NB4 (cell line): ENCODE data around the gene THAP3.
"Not testable (repeated sequence)": the region's sequence is repeated elsewhere in the genome, so short reads cannot be mapped to it uniquely, and the experiment has no call there.

ENCODE experiments used
- DNase-seq: peaks from one replicate; pipeline ENCODE4 v3.0.0; 2010; ENCODE audit warnings: low read depth
- H3K4me3 ChIP-seq: one replicate; pipeline ENCODE4 v1.5.1; 2011; ENCODE audit warnings: mild to moderate bottlenecking, low read depth, low read length, moderate library complexity
- CTCF ChIP-seq: IDR thresholded peaks from one replicate; pipeline ENCODE4 v1.5.1; 2012; ENCODE audit warnings: low read depth, low read length
- MAX ChIP-seq: IDR thresholded peaks from 2 replicates; pipeline ENCODE4 v1.6.1; 2011; ENCODE audit warnings: low read depth, low read length
- MYC ChIP-seq: IDR thresholded peaks from 2 replicates; pipeline ENCODE4 v1.6.1; 2011; ENCODE audit warnings: low read depth, low read length
- POLR2A ChIP-seq: IDR thresholded peaks from 2 replicates; pipeline ENCODE4 v1.6.1; 2011; ENCODE audit warnings: mild to moderate bottlenecking; ENCODE audit not compliant: insufficient read length; ENCODE audit errors: extremely low read depth

THAP3 gene

GRCh38 chr1:6599141-6599975, 25.3 kb upstream of the THAP3 start:
- TF ChIP-seq MYC (0 out of 2 replicates have a peak, but pooled peaks have one; percentile 14), MAX (peak; percentile 57; the same call in 1 of the 2 replicates), POLR2A (no peak)
- DNase-seq = peak; percentile 87
- peak overlapping the region; percentile 95 for H3K4me3 ChIP-seq

GRCh38 chr1:6599991-6600390, 24.7 kb upstream of the THAP3 start:
- H3K4me3 ChIP-seq = peak overlapping the region; percentile 95
- DNase-seq = not testable (repeated sequence)

GRCh38 chr1:6600410-6601048, 24.1 kb upstream of the THAP3 start:
- TF ChIP-seq POLR2A (peak; percentile 11), CTCF (no peak), MAX (no peak)
- DNase-seq = peak; percentile 49

GRCh38 chr1:6601049-6601922, 23.4 kb upstream of the THAP3 start:
- DNase-seq = peak; percentile 90
- H3K4me3 ChIP-seq = peak overlapping the region; percentile 95
- TF ChIP-seq MYC = peak; percentile 74; the same call in 1 of the 2 replicates
- peak; percentile 98 for TF ChIP-seq MAX
- TF ChIP-seq POLR2A = no peak

More at GRCh38 chr1:6600410-6601048, 24.1 kb upstream of the THAP3 start:
- H3K4me3 ChIP-seq = peak overlapping the region; percentile 95

- peak; percentile 21; the same call in 1 of the 2 replicates for TF ChIP-seq MYC
- peak; percentile 61; the same call in 1 of the 2 replicates for TF ChIP-seq MAX
- no peak for TF ChIP-seq POLR2A
- TF ChIP-seq CTCF = no peak
- peak; percentile 56 for DNase-seq
- H3K4me3 ChIP-seq = peak overlapping the region; percentile 95
These were observed 22.6 kb upstream of the THAP3 start for GRCh38 chr1:6601923-6602668.

GRCh38 chr1:6602669-6603237, 21.9 kb upstream of the THAP3 start, which contains the start of gene KLHL21:
Gene KLHL21, minus strand, starts transcription at chr1:6602869. Its CDS starts 52 bp downstream, at chr1:6602817.
- peak; percentile 93 for DNase-seq
- TF ChIP-seq MAX = no peak
- no peak for TF ChIP-seq MYC
- TF ChIP-seq POLR2A = peak; percentile 76
- no peak for TF ChIP-seq CTCF

More at GRCh38 chr1:6602669-6603237, 21.9 kb upstream of the THAP3 start, which contains the start of gene KLHL21:
- peak within 1 kb of the TSS; percentile 95 for H3K4me3 ChIP-seq
